Breast epithelium (tissue), 3 donors: ENCODE measurements around the gene ARL9.

Experiments used
- CTCF ChIP-seq, 3 donors: fragments of 450-650 bp; IDR thresholded peaks; one replicate each; pipeline ENCODE4 v1.5.1; 2016 to 2017; ENCODE audit warnings: antibody characterized with exemption in 3 of 3, mild to moderate bottlenecking in 3 of 3, moderate library complexity in 3 of 3
- POLR2A ChIP-seq: fragments of 450-650 bp; IDR thresholded peaks from one replicate; pipeline ENCODE4 v1.6.1; 2016; ENCODE audit warnings: antibody characterized with exemption, mild to moderate bottlenecking, moderate library complexity

- TF ChIP-seq CTCF (IDR thresholded peaks at IDR 0.05) (no peak), POLR2A (no peak)
Observed at GRCh38 chr4:56465599-56466295, 39.8 kb upstream of the ARL9 start.
